ENCODE measurements around the gene OR4K17. TPM values are rescaled to one million over a fixed set of nuclear protein-coding genes. Genes with fewer than 3 reads are reported as not detected.

The OR4K17 gene, protein sequence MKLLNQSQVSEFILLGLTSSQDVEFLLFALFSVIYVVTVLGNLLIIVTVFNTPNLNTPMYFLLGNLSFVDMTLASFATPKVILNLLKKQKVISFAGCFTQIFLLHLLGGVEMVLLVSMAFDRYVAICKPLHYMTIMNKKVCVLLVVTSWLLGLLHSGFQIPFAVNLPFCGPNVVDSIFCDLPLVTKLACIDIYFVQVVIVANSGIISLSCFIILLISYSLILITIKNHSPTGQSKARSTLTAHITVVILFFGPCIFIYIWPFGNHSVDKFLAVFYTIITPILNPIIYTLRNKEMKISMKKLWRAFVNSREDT
- total RNA-seq = not detected in 2 replicates

DNA sequence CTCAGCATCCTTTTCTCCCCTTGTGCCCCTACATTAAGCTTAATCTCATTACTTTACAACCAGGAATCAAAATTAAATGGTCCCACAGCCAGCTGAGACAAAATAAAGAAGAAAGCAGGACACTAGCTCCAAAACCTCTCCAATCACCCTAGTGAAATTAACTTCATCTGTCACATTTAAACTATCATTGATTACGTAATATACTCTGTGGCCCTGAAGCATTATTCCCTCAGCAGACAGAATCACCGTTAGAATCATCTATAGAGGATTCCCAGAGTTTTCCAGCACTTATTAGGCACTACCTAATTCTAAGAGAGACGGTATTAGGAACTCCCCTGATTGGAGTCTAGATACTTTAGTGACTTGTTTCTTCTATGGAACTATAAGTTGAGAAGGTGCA lies at the start of gene OR4K17:
Gene OR4K17 (plus strand): TSS at position 302 of the 400 bp plus-strand sequence. CDS start 6,761 bp downstream, outside the sequence.

DNA sequence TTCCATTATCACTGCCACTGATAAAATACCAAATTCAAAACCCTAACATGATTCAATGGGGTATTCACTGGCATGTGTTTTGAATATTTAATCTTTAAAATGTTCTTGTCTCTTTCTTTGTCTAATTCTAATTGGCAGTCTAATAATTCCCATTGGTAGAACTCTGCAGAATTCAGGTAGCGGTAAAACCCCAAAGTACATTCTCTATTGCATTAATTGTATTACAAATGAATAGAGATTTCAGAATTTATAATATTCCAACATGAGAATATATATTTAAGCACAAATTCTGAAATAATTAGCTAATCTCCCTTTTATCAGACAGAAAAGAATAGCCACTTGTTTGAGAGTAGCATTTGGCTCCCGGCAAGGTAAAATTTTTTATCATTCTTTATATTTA lies 28.0 kb downstream of the OR4K17 start, which contains the start of gene OR4N5:
Gene OR4N5 (plus strand): TSS at position 301 of the 400 bp plus-strand sequence. CDS start 4,916 bp downstream, outside the sequence.

Other genes starting within 250 kb of the OR4K17 start
- gene OR4K2, start 235.6 kb upstream of the OR4K17 start, total RNA-seq = not detected in 2 replicates
- not detected in 2 replicates for gene OR4K5, start 190.1 kb upstream of the OR4K17 start, total RNA-seq
- not detected in 2 replicates for gene OR4K1, start 179.8 kb upstream of the OR4K17 start, total RNA-seq
- gene OR4K15, start 135.1 kb upstream of the OR4K17 start, total RNA-seq = not detected in 2 replicates
- not detected in 2 replicates for gene OR4Q2, start 108.6 kb upstream of the OR4K17 start, total RNA-seq
- not detected in 2 replicates for gene OR4K14, start 91.4 kb upstream of the OR4K17 start, total RNA-seq
- gene OR4K13, start 74.7 kb upstream of the OR4K17 start, total RNA-seq = not detected in 2 replicates
- not detected in 2 replicates for gene OR4L1, start 50.7 kb upstream of the OR4K17 start, total RNA-seq
- gene OR4N5, start 28.1 kb downstream of the OR4K17 start, total RNA-seq = not detected in 2 replicates
- gene OR11G2, start 80.2 kb downstream of the OR4K17 start, total RNA-seq = not detected in 2 replicates
- gene OR11H6, start 113.0 kb downstream of the OR4K17 start, total RNA-seq = not detected in 2 replicates
- not detected in 2 replicates for gene OR11H7, start 118.2 kb downstream of the OR4K17 start, total RNA-seq
- not detected in 2 replicates for gene OR11H4, start 128.5 kb downstream of the OR4K17 start, total RNA-seq
- gene TTC5, start 195.2 kb downstream of the OR4K17 start, total RNA-seq = 19.4 and 25.3 TPM in 2 replicates
- 27.6 and 60.9 TPM in 2 replicates for gene CCNB1IP1, start 222.5 kb downstream of the OR4K17 start, total RNA-seq
- 5.9 and 15.9 TPM in 2 replicates for gene PARP2, start 232.9 kb downstream of the OR4K17 start, total RNA-seq

All from regular cardiac myocyte (primary cell).